Loucy (cell line): ENCODE data around the gene MARCKS.

Source experiments
- CTCF ChIP-seq: fragments of 200-600 bp; sonication (generic); conservative IDR thresholded peaks from 2 replicates; pipeline ENCODE4 v1.5.1; 2014; ENCODE audit warnings: mild to moderate bottlenecking, antibody characterized with exemption, low read length
- EZH2phosphoT487 ChIP-seq: fragments of 200-600 bp; IDR thresholded peaks from 2 replicates; pipeline ENCODE4 v1.6.1; 2018; ENCODE audit warnings: antibody characterized with exemption, mild to moderate bottlenecking, moderate library complexity, borderline replicate concordance

DNA sequence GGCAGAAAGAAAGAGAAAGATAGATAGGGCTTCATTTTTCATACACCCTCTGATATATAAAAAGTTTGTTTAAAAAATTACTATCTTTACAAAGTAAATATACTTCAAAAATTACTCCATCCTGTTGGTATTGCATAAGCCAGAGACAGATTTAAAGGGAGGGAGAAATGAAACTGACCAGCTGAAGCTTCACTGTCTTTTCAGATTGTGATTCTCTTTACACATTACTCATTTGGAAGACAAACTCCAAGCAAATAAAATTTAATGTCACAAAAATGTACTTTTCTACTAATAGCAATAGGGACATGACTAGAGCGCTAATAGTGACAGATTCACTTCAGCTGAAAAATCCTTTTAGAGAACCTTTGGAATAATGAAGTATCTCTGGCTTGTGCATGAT is 38.6 kb upstream of the MARCKS start:
- no peak for TF ChIP-seq CTCF
- TF ChIP-seq EZH2phosphoT487: no peak
